M059J (cell line): ENCODE results near the gene EPS15. TPM values are rescaled to one million over a fixed set of nuclear protein-coding genes. Genes with fewer than 3 reads are reported as not detected.
"Not testable (repeated sequence)": the region's sequence is repeated elsewhere in the genome, so short reads cannot be mapped to it uniquely, and the experiment has no call there.

Experiments
- DNase-seq: peaks from one replicate; pipeline ENCODE4 v3.0.0-alpha.2; 2012; ENCODE audit warnings: low read depth
- total RNA-seq: library from RNA; depleted of rRNA; stranded (reverse); fragments of >200 nt; shearing (Covaris generic); gene quantifications from 2 replicates; pipeline ENCODE4 v1.2.3, GENCODE V29; 2014

Gene EPS15
- total RNA-seq, 1 experiment from 2014 or later = 28.0 TPM

- no peak for DNase-seq
Observed at GRCh38 chr1:51543858-51544257, 24.8 kb upstream of the EPS15 start.

GRCh38 chr1:51542158-51542953 is 23.3 kb upstream of the EPS15 start:
- no peak for DNase-seq

GRCh38 chr1:51541313-51542050 is 22.4 kb upstream of the EPS15 start:
- peak; percentile 31 for DNase-seq

GRCh38 chr1:51537568-51537967 is 18.5 kb upstream of the EPS15 start:
- DNase-seq = no peak

DNA sequence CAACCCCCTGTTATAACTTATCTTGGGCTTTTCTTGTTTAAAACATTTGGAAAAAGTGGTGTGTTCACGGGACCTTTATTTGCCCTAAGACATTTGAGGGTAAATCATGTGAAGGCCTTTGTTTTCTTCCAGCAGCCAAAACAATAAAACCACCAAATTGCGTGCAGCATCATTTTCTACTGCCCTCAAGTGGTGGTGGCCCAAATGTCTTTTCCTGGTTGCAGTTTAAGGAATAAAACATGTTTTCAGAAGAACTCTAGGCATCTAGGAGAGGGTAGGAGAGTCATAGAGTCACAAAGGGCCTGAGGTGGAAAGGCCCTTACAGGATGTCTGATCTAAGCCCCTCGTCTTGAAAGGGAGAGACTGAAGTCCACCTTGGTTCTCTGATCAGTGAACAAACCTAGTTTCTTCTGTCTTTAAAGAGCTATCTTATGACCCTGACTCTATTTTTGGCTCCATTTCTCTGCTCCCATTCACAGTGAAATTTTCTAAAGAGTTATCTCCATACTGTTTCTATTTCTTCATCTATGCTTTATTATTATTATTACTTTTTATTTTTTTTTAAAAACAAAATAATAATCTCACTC is 16.0 kb upstream of the EPS15 start:
- DNase-seq = peak; percentile 72

DNA sequence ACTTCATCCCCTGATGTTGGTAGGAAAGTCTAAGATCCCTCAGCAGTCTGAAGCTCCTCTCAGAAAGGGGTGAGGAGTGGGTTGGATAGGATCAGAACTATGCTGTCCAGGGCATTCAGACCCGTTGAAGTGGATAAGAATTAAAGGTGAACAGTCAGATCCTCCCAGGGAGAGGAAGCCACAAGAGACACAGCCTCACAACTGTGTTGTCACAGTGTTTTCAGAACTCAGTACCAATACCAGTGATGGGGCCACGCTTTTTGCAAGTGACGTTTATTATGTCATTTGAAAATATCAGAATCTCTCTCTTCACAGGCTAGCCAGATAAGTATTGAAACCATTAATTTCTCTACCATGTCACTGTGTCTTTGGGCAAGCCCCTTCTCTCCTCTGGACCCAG is 15.4 kb upstream of the EPS15 start:
- DNase-seq = no peak

DNA sequence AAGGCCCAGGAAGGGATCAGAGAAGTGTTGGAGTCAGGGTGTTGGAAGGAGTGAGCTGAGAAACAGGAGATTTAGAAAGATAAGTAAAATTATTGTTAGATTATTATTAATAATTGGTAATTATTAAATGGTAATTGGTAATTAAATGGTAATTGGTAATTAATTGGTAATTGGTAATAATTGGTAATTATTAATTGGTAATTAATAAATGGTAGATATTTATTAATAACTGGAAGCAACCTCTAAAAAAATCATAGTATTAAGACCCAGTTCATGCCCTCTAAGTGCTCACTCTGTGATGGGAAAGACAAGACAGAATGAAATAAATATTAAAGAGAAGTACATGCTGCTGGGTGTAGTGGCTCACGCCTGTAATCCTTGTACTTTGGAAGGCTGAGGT is 13.8 kb upstream of the EPS15 start:
- no peak for DNase-seq

DNA sequence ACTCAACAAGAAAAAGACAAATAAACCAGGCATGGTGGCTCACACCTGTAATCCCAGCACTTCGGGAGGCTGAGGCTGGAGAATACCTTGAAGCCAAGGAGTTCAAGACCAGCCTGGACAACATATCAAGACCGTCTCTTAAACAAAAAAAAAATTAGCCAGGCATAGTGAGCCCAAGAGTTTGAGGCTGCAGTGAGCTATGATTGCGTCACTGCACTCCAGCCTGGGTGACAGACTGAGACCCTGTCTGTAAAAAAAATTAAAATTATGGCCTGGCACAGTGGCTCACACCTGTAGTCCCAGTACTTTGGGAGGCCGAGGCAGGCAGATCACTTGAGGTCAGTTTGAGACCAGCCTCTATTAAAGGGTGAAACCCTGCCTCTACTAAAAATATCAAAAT is 11.4 kb upstream of the EPS15 start:
- DNase-seq = not testable (repeated sequence)

- DNase-seq = no peak
Observed at GRCh38 chr1:51527144-51527543, 8.1 kb upstream of the EPS15 start.

GRCh38 chr1:51526248-51526647 is 7.2 kb upstream of the EPS15 start:
- DNase-seq = no peak

- no peak for DNase-seq
Observed at GRCh38 chr1:51525295-51525694, 6.2 kb upstream of the EPS15 start.

DNA sequence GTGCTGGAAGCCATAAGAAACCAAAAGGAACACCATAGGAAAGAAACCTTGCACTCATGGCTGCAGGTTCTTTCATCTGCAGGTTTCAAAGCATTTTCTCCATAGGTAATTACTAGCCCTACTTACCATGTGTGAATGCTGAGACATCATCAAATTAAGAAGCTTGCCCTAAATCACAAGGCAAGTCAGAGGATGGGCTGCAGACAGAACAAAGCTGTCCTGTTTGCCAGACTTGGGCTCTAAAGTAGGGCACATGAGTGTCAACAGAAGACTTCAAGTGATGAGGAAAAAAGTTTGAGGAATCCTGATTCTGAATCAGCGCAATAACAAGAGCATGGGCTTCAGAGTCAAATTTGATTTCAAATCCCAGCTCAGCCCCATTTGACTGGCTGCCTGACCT is 5.8 kb upstream of the EPS15 start:
- DNase-seq = no peak

- DNase-seq = no peak
Observed at GRCh38 chr1:51523931-51524330, 4.9 kb upstream of the EPS15 start.

DNA sequence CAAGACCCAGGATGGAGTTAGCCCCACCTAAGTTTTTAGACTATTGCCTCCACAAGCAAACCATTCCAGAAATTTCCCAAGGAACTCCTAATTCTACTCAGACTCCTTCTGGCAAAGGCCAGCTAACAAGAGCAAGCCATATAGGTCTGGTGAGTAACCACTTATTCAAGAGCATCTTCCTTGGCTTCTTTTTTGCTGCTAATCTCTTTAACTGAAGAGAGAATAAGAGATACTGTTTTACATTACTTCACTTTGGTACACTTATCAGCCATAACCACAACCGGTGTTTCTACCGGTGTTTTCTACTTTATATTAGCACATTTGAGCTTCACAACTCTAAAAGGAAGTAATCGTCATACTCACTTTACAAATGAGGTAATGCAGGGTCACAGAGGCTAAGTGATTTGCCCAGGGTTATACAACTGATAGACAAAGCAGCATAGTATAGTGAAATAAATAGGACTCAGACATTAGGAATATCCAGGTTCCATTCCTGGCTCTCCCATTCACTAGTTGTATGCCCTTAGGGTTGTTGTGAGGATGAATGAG is 1.7 kb upstream of the EPS15 start:
- DNase-seq = no peak

GRCh38 chr1:51519865-51520699 is 1.0 kb upstream of the EPS15 start:
- DNase-seq = peak; percentile 94

DNA sequence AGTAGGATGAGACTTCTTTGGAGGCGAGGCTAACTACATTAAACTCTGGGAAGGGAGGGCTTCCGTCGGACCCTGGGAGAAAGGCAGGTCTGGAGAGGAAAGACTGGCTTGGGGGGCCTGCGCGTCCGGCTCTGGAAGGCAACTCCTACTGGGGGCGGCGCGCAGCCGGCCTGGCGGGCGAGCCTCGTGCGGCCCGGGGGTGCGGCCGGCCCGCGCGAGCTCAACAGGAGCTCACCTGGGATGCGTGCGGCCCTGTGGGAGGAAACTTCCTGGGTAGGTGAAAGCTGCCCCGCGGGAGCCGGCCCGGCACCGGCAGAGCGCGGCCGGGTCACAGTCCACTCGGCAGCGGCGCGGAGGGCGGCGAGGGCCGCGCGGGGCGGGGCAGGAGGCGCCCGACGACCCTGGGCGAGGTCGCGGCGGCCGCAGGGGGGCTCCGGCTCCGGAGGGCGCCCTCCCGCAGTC is 449 bp downstream of the EPS15 start:
- DNase-seq = peak; percentile 53

DNA sequence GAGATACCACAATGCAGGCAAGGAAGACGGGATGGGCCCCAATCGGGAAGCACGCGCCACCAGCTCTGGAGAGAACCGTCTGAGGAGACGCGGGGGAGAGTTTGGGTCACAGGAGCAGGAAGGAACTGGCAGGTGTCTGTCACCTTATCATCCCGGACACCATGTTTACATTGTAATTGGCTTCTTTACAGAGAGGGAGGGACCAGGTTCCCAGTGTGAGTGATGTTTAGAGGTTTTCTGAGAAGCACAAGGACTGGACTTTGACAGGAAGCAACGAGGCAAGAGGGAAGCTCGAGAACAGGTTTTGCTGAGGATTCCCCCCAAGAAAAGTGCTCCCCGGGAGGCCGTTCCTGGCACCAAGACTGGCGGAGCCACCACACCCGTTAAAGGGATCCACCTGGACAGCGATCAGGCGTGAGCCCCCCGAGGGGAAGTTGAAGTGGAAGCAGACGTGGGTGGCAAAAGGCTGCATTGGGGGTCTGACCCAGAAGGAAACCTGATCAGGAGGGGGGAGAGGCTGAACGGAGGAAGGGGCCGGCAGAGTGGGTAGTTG is 957 bp downstream of the EPS15 start:
- peak; percentile 66 for DNase-seq

- DNase-seq = peak; percentile 19
Observed at GRCh38 chr1:51517361-51518032, 1.6 kb downstream of the EPS15 start.

DNA sequence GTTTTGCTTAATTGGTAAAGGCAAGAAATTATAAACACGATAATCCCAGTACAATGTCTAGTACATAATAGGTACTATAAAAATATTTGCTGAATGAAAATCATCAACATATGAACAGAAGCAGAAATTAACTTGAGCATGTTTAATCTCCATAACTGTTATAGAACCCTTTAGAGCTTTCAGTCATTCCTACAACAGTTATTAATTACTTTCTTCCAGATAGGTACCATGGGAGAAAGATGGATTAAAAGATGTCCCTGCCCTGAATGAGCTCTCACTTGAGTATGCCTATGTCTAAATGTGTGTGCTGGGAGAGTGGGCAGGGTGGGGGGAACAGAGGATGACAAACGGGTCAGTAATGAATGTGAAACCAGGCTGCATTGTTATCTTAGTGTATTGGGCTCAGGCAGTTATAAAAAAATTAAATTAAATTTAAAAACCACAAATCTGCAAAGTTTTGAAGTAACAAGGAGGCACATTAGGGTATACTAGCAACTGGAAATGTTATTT is 2.4 kb downstream of the EPS15 start:
- peak; percentile 22 for DNase-seq

DNA sequence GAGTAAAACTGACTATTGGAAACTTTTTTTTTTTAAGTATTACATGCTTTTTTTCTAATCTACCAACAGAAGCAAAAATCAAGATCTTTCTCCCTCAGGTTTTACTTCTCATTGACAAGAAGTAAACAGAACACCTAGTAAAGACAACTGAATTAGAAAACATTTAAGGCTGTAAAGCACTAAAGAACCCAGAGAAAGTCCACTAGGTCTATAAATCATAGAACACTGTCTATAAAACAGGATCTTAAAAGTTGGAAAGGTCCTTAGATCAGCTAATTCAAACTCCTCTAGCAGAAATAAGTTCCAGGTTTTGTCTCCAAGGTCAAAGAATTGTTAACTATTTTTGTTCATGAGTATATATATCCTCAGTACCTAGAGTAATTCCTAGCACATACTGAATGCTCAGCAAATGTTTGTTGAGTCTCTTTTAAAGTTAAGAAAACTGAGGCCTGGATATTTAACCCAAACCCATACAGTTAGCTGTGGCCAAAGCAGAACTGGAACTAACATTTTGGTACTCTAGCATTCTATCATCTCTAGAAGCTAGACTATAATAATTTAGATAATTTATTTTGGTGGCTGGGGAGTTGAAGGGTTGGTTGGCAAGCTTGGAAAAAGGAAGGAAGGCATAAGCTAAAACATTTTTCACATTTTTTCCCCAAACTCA is 3.0 kb downstream of the EPS15 start:
- DNase-seq = no peak
